ENCODE measurements around the gene MCM6. TPM values are rescaled to one million over a fixed set of nuclear protein-coding genes. Genes with fewer than 3 reads are reported as not detected.

Gene MCM6
- total RNA-seq, result 100 to 1,000 TPM; 157 to 197 (median 185) TPM

GRCh38 chr2:135876066-135876711 is at the start of gene MCM6:
MCM6 (minus strand) TSS chr2:135876443; CDS start chr2:135876365, 78 bp downstream.
- peaks cover 35% of the 10 kb centered on the region for H3K4me1 Mint-ChIP-seq (ENCODE audit: low read depth)

GRCh38 chr2:135925571-135925970 is 49.3 kb upstream of the MCM6 start:
- H3K27me3 Mint-ChIP-seq (ENCODE audit: low read depth), result no peaks in the 10 kb centered on the region
- DNase-seq (no peak), ATAC-seq (no peak)
- H3K4me1 Mint-ChIP-seq (ENCODE audit: low read depth), result peaks cover 6% of the 10 kb centered on the region
- H3K4me3 Mint-ChIP-seq, result no peak overlapping the region
- H3K9me3 Mint-ChIP-seq, result no peaks in the 10 kb centered on the region
- H3K36me3 Mint-ChIP-seq (ENCODE audit: insufficient read depth), result peaks cover 16% of the 10 kb centered on the region

More at GRCh38 chr2:135876066-135876711, at the start of gene MCM6:
- DNase-seq (peak; percentile 97), ATAC-seq (peak; percentile 88 to 90)
- Mint-ChIP-seq H3K4me3 (peak within 1 kb of the TSS; percentile 95), H3K36me3 (ENCODE audit: insufficient read depth) (peaks cover 25% of the 10 kb centered on the region), H3K27me3 (ENCODE audit: low read depth) (no peaks in the 10 kb centered on the region), H3K9me3 (no peaks in the 10 kb centered on the region)

GRCh38 chr2:135916207-135916606 is 40.0 kb upstream of the MCM6 start:
- Mint-ChIP-seq H3K9me3 (no peaks in the 10 kb centered on the region), H3K36me3 (ENCODE audit: insufficient read depth) (peaks cover 10% of the 10 kb centered on the region), H3K4me3 (no peak overlapping the region), H3K4me1 (ENCODE audit: low read depth) (peaks cover 6% of the 10 kb centered on the region), H3K27me3 (ENCODE audit: low read depth) (no peaks in the 10 kb centered on the region)
- DNase-seq, result no peak
- no peak for ATAC-seq

- Mint-ChIP-seq H3K27me3 (ENCODE audit: low read depth) (no peaks in the 10 kb centered on the region), H3K4me1 (ENCODE audit: low read depth) (peaks cover 6% of the 10 kb centered on the region), H3K9me3 (no peaks in the 10 kb centered on the region), H3K4me3 (no peak overlapping the region), H3K36me3 (ENCODE audit: insufficient read depth) (peaks cover 19% of the 10 kb centered on the region)
- no peak for ATAC-seq
- DNase-seq, result no peak
These were observed 38.2 kb upstream of the MCM6 start for GRCh38 chr2:135914485-135914884.

GRCh38 chr2:135913727-135914365 is 37.6 kb upstream of the MCM6 start:
- Mint-ChIP-seq H3K9me3 (no peaks in the 10 kb centered on the region), H3K4me1 (ENCODE audit: low read depth) (peaks cover 6% of the 10 kb centered on the region), H3K4me3 (no peak overlapping the region), H3K27me3 (ENCODE audit: low read depth) (no peaks in the 10 kb centered on the region), H3K36me3 (ENCODE audit: insufficient read depth) (peaks cover 21% of the 10 kb centered on the region)
- peak; percentile 33 for DNase-seq
- ATAC-seq, result peak in 1 of 2 donors; percentile 38

- no peaks in the 10 kb centered on the region for H3K27me3 Mint-ChIP-seq (ENCODE audit: low read depth)
- no peaks in the 10 kb centered on the region for H3K9me3 Mint-ChIP-seq
- no peaks in the 10 kb centered on the region for H3K4me1 Mint-ChIP-seq (ENCODE audit: low read depth)
- DNase-seq, result no peak
- H3K4me3 Mint-ChIP-seq, result no peak overlapping the region
- H3K36me3 Mint-ChIP-seq (ENCODE audit: insufficient read depth), result peaks cover 33% of the 10 kb centered on the region
- ATAC-seq, result no peak
These were observed 33.7 kb upstream of the MCM6 start for GRCh38 chr2:135909976-135910375.

GRCh38 chr2:135905679-135906078 is 29.4 kb upstream of the MCM6 start:
- Mint-ChIP-seq H3K36me3 (ENCODE audit: insufficient read depth) (peaks cover 34% of the 10 kb centered on the region), H3K9me3 (no peaks in the 10 kb centered on the region), H3K4me1 (ENCODE audit: low read depth) (no peaks in the 10 kb centered on the region), H3K4me3 (no peak overlapping the region), H3K27me3 (ENCODE audit: low read depth) (no peaks in the 10 kb centered on the region)
- ATAC-seq (no peak), DNase-seq (no peak)

- Mint-ChIP-seq H3K4me3 (no peak overlapping the region), H3K27me3 (ENCODE audit: low read depth) (no peaks in the 10 kb centered on the region), H3K4me1 (ENCODE audit: low read depth) (no peaks in the 10 kb centered on the region), H3K9me3 (no peaks in the 10 kb centered on the region), H3K36me3 (ENCODE audit: insufficient read depth) (peaks cover 27% of the 10 kb centered on the region)
- ATAC-seq (no peak), DNase-seq (no peak)
These were observed 28.2 kb upstream of the MCM6 start for GRCh38 chr2:135904341-135904989.

GRCh38 chr2:135903650-135904049 is 27.4 kb upstream of the MCM6 start:
- no peak for ATAC-seq
- Mint-ChIP-seq H3K4me3 (no peak overlapping the region), H3K27me3 (ENCODE audit: low read depth) (no peaks in the 10 kb centered on the region), H3K9me3 (no peaks in the 10 kb centered on the region), H3K4me1 (ENCODE audit: low read depth) (no peaks in the 10 kb centered on the region), H3K36me3 (ENCODE audit: insufficient read depth) (peaks cover 21% of the 10 kb centered on the region)
- no peak for DNase-seq

- no peaks in the 10 kb centered on the region for H3K4me1 Mint-ChIP-seq (ENCODE audit: low read depth)
- ATAC-seq (no peak), DNase-seq (no peak)
- peaks cover 8% of the 10 kb centered on the region for H3K36me3 Mint-ChIP-seq (ENCODE audit: insufficient read depth)
- no peaks in the 10 kb centered on the region for H3K27me3 Mint-ChIP-seq (ENCODE audit: low read depth)
- no peak overlapping the region for H3K4me3 Mint-ChIP-seq
- no peaks in the 10 kb centered on the region for H3K9me3 Mint-ChIP-seq
These were observed 23.3 kb upstream of the MCM6 start for GRCh38 chr2:135899567-135899966.

- H3K36me3 Mint-ChIP-seq (ENCODE audit: insufficient read depth), result peaks cover 8% of the 10 kb centered on the region
- H3K9me3 Mint-ChIP-seq, result no peaks in the 10 kb centered on the region
- ATAC-seq (no peak), DNase-seq (no peak)
- no peaks in the 10 kb centered on the region for H3K27me3 Mint-ChIP-seq (ENCODE audit: low read depth)
- no peaks in the 10 kb centered on the region for H3K4me1 Mint-ChIP-seq (ENCODE audit: low read depth)
- no peak overlapping the region for H3K4me3 Mint-ChIP-seq
These were observed 22.1 kb upstream of the MCM6 start for GRCh38 chr2:135898234-135898786.

GRCh38 chr2:135894930-135895329 is 18.7 kb upstream of the MCM6 start:
- no peaks in the 10 kb centered on the region for H3K27me3 Mint-ChIP-seq (ENCODE audit: low read depth)
- H3K36me3 Mint-ChIP-seq (ENCODE audit: insufficient read depth), result no peaks in the 10 kb centered on the region
- ATAC-seq (no peak), DNase-seq (no peak)
- H3K4me1 Mint-ChIP-seq (ENCODE audit: low read depth), result no peaks in the 10 kb centered on the region
- H3K9me3 Mint-ChIP-seq, result no peaks in the 10 kb centered on the region
- no peak overlapping the region for H3K4me3 Mint-ChIP-seq

GRCh38 chr2:135893374-135893794 is 17.1 kb upstream of the MCM6 start:
- no peaks in the 10 kb centered on the region for H3K27me3 Mint-ChIP-seq (ENCODE audit: low read depth)
- no peaks in the 10 kb centered on the region for H3K36me3 Mint-ChIP-seq (ENCODE audit: insufficient read depth)
- ATAC-seq (no peak), DNase-seq (no peak)
- no peak overlapping the region for H3K4me3 Mint-ChIP-seq
- H3K9me3 Mint-ChIP-seq, result no peaks in the 10 kb centered on the region
- no peaks in the 10 kb centered on the region for H3K4me1 Mint-ChIP-seq (ENCODE audit: low read depth)

GRCh38 chr2:135890835-135891234 is 14.6 kb upstream of the MCM6 start:
- DNase-seq, result no peak
- Mint-ChIP-seq H3K4me3 (no peak overlapping the region), H3K9me3 (no peaks in the 10 kb centered on the region), H3K36me3 (ENCODE audit: insufficient read depth) (no peaks in the 10 kb centered on the region), H3K4me1 (ENCODE audit: low read depth) (peaks cover 2% of the 10 kb centered on the region), H3K27me3 (ENCODE audit: low read depth) (peaks cover 3% of the 10 kb centered on the region)
- ATAC-seq, result no peak

Measured in activated T-cell treated with anti-CD3 and anti-CD28 coated beads, Interleukin-2, amount 50 U/mL, for 4 hours (primary cell).